KMS-11 (cell line): ENCODE measurements around the gene TBC1D9B.

Experiments
- H2AFZ ChIP-seq: fragments of 200-600 bp; sonication (generic); 2 replicates; pipeline ENCODE4 v1.6.1; 2016; ENCODE audit warnings: antibody characterized with exemption, mixed run types, low read depth
- H3K27ac ChIP-seq: fragments of 200-600 bp; sonication (generic); 2 replicates; pipeline ENCODE4 v1.6.1; 2016; ENCODE audit warnings: mild to moderate bottlenecking, mixed run types
- H3K27me3 ChIP-seq: fragments of 200-600 bp; sonication (generic); 2 replicates; pipeline ENCODE4 v1.6.1; 2017; ENCODE audit warnings: mild to moderate bottlenecking, low read depth, mixed run types, moderate library complexity; ENCODE audit not compliant: insufficient read depth
- H3K36me3 ChIP-seq: fragments of 200-600 bp; sonication (generic); 2 replicates; pipeline ENCODE4 v1.6.1; 2017; ENCODE audit warnings: mild to moderate bottlenecking, mixed run types; ENCODE audit not compliant: insufficient read depth
- H3K4me1 ChIP-seq: fragments of 200-600 bp; sonication (generic); 2 replicates; pipeline ENCODE4 v1.6.1; 2016; ENCODE audit warnings: mild to moderate bottlenecking, low read depth, mixed run types; ENCODE audit not compliant: poor library complexity, severe bottlenecking
- H3K4me2 ChIP-seq: fragments of 200-600 bp; sonication (generic); 2 replicates; pipeline ENCODE4 v1.7.0; 2016; ENCODE audit warnings: mild to moderate bottlenecking, mixed run types
- H3K4me3 ChIP-seq: fragments of 200-600 bp; sonication (generic); IDR thresholded peaks from 2 replicates; pipeline ENCODE4 v1.6.1; 2017; ENCODE audit warnings: low read depth, low read length, mixed read lengths; ENCODE audit not compliant: insufficient read depth
- H3K79me2 ChIP-seq: fragments of 200-600 bp; sonication (generic); 2 replicates; pipeline ENCODE4 v1.6.1; 2016; ENCODE audit warnings: low read depth, mixed run types; ENCODE audit not compliant: insufficient read depth
- H3K9ac ChIP-seq: fragments of 200-600 bp; sonication (generic); 2 replicates; pipeline ENCODE4 v1.6.1; 2016; ENCODE audit warnings: mild to moderate bottlenecking, mixed run types
- H4K20me1 ChIP-seq: fragments of 200-600 bp; sonication (generic); 2 replicates; pipeline ENCODE4 v1.6.1; 2016; ENCODE audit warnings: mild to moderate bottlenecking, mixed run types; ENCODE audit not compliant: insufficient read depth
- CTCF ChIP-seq: fragments of 200-600 bp; sonication (generic); conservative IDR thresholded peaks from 2 replicates; pipeline ENCODE4 v1.6.1; 2017; ENCODE audit warnings: low read depth, mild to moderate bottlenecking, antibody characterized with exemption, low read length, moderate library complexity, mixed read lengths

The TBC1D9B gene

DNA sequence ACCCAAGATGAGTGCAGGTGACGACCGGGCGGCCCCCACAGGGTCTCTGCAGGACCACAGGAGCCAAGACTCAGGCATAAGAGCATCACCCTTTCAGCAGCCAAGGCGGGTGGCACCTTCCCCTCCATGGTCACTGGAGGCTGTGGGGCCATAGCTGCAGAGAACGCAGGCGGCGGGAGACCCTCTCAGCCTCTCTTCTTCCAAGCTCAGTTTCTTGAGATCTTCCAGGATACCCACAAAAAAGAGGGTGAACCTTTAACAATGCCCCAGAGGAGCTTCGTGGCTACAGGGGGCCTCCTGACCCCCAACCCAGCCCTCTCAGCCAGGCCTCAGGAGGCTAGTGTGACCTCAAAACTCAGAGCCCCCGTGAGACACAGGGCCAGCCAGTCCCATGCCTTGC, 5.8 kb upstream of the TBC1D9B start:
- Histone ChIP-seq H3K4me3 (no peak overlapping the region), H3K36me3 (no peaks in the 10 kb centered on the region), H3K27me3 (no peaks in the 10 kb centered on the region), H2AFZ (no peak overlapping the region), H3K4me2 (no peak overlapping the region), H3K79me2 (no peaks in the 10 kb centered on the region), H3K4me1 (no peaks in the 10 kb centered on the region), H3K27ac (no peak overlapping the region), H3K9ac (no peak overlapping the region), H4K20me1 (no peaks in the 10 kb centered on the region)
- no peak for TF ChIP-seq CTCF

DNA sequence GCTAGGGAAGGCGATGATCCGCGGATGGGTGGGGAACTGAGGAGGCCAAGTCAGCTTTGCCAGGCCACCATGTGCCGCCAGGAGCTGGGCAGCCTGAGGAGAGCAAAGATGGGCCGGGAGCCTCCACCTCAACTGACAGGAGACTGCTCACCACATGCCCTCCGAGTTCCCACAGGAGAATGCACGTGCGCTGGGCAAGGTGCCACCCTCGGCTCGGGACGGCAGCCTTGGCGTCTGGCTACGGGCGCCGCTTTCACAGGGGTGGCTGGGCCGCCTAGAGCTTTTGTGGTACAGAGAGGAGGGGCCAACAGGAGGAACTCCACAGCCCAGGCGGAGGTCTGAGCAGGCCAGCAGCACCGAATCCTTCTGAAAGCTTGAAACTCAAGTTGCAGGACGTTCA, 5.3 kb upstream of the TBC1D9B start:
- H3K27me3 ChIP-seq: no peaks in the 10 kb centered on the region
- no peaks in the 10 kb centered on the region for H4K20me1 ChIP-seq
- no peaks in the 10 kb centered on the region for H3K36me3 ChIP-seq
- H3K4me2 ChIP-seq: no peak overlapping the region
- H2AFZ ChIP-seq: no peak overlapping the region
- no peaks in the 10 kb centered on the region for H3K4me1 ChIP-seq
- H3K79me2 ChIP-seq: no peaks in the 10 kb centered on the region
- no peak overlapping the region for H3K9ac ChIP-seq
- H3K4me3 ChIP-seq: no peak overlapping the region
- TF ChIP-seq CTCF: no peak
- H3K27ac ChIP-seq: no peak overlapping the region

- Histone ChIP-seq H3K4me1 (no peaks in the 10 kb centered on the region), H3K79me2 (no peaks in the 10 kb centered on the region), H3K27me3 (no peaks in the 10 kb centered on the region), H3K36me3 (no peaks in the 10 kb centered on the region), H3K4me2 (no peak overlapping the region), H2AFZ (no peak overlapping the region), H3K9ac (no peak overlapping the region), H4K20me1 (no peaks in the 10 kb centered on the region), H3K4me3 (no peak overlapping the region), H3K27ac (no peak overlapping the region)
- no peak for TF ChIP-seq CTCF
Observed at GRCh38 chr5:179912386-179912785, 4.7 kb upstream of the TBC1D9B start.

DNA sequence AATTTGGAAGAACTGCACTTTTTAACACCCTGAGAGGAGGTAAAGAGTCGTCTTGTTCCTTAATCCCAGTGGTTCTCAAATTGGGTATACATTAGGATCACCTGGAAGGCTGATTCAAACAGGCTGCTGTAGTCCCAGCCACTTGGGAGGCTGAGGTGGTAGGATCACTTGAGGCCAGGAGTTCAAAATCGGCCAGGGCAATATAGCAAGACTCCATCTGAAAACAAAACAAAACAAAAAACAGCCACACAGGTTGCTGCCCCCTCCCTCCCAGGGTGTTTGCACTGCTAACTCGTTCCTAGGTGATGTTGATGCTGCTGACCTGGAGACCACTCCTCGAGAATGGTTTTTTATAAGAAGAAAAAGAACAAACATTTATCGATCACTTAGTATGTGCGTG, 1.5 kb upstream of the TBC1D9B start:
- no peak for TF ChIP-seq CTCF
- Histone ChIP-seq H3K79me2 (peaks cover 5% of the 10 kb centered on the region; the same call in 1 of the 2 replicates), H3K4me1 (no peaks in the 10 kb centered on the region), H3K27ac (no peak overlapping the region), H3K9ac (no peak overlapping the region), H4K20me1 (no peaks in the 10 kb centered on the region), H3K36me3 (no peaks in the 10 kb centered on the region), H2AFZ (no peak overlapping the region), H3K4me2 (no peak overlapping the region), H3K4me3 (no peak overlapping the region), H3K27me3 (no peaks in the 10 kb centered on the region)
